Eye (tissue), 1 donor: ENCODE data around the gene CACNA1D.
"Not testable (repeated sequence)": the region's sequence is repeated elsewhere in the genome, so short reads cannot be mapped to it uniquely, and the experiment has no call there.

Experiments
- DNase-seq: peaks from one replicate; pipeline ENCODE4 v3.0.0-alpha.2; 2015

The CACNA1D gene

DNA sequence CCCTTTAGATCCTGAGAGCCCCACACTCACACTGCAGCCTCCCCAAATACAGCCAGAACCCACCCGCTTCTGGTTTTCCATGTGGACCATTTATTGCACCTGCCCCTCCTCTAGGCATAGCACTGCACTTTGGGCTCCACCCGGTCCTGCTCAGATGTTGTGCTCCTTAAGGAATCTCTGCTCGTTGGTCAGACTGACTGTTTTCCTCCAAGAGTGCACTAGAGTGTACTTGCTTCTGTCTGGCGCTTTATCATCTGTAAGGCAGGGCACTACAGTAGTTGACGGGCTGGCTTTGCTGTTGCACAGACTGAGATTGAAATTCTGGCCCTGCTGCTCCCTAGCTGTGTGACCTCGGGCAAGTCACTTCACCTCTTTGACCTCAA lies 124.1 kb downstream of the CACNA1D start:
- no peak for DNase-seq

DNA sequence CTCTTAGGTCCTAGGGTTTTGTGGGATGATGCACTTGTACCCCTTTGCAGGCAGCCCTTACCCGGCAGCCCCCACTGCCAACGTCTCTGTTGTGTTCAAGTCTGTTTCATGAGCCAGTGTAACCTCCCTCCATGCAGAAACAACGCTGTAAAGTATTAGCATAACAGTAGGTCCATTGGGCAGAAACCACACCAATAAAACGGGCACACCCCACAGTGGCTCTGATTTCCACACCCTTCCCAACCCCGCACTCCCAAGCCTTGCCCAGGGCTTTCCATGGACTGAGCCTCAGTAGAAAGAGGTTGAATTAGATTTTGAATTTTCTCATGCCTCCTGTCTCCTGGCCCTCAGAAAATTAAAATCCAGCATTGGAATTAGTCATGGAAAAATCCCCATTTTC lies 124.5 kb downstream of the CACNA1D start:
- DNase-seq, result no peak

DNA sequence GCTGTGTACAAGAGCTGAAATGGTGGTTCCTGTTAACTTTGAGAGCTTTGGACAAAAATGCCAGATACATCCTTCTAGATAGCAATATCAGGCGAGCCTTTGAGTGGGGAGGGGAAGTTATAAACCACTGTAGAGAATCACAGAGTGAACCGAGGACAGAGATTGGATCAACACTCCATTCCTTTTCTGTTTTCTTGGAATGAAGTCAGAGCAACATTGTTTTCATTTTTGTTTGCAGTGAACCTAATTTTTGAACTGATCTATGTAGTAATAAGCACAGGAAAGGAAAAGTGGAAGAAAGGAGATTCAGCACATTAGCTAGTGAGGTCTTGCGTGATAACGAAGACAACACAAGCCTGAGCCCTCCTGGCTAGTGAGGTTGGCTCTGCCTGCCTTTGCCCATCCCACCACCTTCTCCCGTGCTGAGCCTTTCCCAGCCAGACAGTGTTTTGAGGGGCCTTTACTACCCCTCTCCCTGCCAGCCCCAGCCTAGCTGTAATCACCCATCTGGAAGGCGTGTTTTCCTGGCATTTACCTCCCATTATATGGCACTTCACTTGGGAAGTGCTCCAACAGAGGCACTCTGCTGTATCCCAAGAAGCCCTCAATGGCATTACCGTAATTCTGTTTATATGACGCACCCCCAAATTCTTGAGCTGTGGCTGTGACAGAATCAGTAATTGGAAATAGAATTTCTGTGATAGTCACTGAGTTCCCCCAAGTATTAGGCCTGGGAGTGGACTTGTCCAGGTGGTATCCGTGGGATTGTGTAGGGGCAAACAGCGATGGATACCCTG lies 129.8 kb downstream of the CACNA1D start:
- no peak for DNase-seq

DNA sequence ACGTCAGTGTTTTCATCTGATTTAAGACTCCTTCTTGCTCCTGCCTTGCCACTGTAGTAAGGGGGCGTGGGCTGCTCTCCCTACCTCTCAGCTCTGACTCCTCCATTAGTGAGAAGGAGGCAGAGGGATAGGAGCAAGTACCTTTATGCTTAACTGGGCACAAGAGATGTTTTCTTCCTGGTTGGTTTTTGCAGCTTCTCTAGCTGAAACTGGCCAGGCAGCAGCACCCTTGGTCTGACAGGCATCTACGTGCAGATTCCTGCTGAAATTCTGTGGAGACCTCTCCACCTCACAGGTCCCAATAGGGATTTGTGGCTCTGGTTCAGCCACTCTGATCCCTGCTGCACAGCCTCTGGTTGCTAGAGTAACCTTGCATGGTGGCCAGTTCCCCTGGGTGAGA lies 132.5 kb downstream of the CACNA1D start:
- DNase-seq, result no peak

DNA sequence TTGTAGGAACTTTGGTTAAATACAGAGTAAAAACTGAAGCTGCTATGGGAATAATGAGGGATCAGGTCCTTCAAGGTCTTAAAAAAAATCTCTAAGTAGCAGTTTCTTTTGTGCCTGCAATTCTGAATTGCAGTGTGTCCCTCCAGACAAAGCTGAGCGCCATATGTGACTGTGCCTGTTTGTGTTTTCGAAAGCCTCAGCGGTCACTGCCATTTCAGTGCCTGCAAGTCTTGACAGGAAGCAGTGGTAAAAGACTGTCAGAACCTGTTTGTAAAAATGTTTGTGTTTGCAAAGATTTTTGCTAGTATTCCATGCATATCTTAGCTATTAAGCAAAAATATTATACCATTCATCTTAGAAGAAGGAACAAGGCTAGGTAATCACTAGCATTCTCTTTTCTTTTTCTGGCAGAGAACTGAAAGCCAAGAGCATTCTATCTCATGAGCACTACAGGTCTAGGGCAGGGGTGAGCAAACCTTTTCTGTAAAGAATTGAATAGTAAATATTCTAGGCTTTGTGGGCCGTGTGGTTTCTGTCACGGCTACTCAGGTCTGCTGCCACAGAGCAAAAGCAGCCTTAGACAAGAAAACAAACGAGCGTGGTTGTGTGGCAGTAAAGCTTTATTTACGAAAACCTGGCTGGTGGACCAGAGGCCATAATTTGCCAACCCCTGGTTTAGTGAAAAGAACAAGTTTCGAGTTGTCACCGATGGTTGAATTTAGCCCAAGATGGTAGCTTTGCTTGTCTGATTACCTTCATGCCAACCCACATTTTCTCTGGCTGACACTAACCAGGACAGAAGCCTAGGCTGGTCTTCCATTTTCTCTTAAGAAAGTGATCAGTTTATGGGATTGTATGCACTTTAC lies 134.4 kb downstream of the CACNA1D start:
- peak; percentile 50 for DNase-seq

DNA sequence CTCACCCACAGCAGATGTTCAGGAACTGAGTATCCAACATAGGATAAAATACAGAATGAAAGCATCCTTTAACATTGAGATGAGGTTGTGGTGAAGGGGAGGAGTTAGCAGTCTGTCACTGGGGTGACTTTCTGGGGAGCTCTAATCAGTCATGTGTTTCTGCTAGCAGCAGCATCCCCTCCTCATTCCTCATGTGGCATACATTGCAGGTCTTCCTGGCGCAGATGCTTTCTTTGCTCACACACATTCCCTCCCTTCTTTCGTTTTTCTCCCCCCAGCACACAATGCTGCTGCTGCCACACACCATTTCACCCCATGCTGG lies 135.0 kb downstream of the CACNA1D start:
- DNase-seq, result no peak

DNA sequence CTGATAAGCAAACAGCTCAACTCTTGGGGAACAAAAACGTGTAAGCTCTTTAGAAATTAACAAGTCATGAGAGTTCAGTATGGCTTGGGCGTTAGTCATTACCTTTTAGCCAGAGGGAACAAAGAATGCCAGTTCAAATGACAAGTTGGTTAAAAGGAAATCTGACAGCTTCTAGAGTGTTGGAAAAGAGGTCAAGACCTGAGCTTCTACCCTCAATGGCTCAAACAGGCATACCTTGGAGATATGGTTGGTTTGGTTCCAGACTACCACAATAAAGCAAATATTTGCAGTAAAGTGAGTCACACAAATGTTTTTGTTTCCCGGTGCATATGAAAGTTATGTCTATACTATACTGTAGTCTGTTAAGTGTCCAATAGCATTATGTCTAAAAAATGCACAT lies 136.1 kb downstream of the CACNA1D start:
- no peak for DNase-seq

DNA sequence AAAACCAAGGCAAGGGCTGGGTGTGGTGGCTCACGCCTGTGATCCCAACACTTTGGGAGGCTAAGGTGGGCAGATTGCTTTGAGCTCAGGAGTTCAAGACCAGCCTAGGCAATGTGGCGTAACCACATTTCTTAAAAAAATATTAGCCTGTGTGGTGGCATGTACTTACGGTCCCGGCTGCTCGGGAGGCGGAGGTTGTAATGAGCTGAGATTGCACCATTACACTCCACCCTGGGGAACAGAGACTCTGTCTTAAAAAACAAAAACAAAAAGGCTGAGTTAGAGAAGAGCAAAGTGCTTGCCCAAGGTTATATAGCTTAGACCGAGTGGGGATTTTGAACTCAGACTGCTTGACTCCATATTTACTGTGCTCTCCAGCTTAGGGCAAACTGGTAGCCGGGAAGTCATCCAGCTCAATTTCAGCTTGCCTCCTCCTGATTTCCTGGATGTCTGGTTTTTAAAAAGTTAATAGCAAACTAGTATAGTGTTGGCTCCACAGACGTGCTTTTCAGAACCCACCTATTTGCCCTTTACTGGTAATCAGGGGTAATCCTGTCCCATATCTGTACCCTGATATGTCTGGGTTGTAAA lies 138.9 kb downstream of the CACNA1D start:
- DNase-seq, result no peak

DNA sequence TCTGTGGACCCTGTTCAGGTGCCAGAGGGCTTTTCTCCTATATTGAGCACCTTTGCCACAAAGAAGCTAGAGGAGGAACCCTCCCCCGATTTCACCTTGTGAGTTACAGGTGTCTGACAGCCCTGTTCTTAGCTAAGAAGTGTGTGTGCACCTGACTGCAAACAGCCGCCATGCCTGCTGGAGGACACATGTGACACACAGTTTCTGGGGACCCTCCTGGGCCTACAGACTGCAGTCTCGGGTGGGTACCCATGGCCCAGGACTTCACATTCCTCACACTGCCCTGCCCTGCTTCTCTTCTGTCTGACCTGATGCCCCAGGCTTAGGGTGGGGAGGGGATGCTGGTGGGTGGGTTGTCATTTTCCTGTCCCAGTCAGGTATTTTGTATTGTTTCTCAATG lies 140.6 kb downstream of the CACNA1D start:
- no peak for DNase-seq

DNA sequence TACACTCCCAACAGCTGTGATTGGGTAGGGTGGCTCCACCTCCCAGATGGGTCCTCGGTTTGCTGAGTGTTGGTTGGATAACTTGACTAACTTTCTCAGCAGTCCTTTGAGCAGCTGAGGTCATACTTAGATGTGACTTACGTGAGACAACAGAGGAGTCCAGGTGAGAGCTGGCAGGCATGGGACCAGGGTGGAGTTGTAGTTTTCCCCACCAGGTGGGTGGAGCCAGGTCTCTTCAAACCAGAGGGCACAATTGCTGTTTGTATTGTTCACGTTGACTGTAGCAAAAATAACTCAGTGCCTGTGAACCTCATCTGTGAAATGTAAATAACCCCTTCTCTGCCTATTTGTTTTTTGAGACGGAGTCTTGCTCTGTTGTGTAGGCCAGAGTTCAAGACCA lies 144.4 kb downstream of the CACNA1D start:
- DNase-seq, result not testable (repeated sequence)

DNA sequence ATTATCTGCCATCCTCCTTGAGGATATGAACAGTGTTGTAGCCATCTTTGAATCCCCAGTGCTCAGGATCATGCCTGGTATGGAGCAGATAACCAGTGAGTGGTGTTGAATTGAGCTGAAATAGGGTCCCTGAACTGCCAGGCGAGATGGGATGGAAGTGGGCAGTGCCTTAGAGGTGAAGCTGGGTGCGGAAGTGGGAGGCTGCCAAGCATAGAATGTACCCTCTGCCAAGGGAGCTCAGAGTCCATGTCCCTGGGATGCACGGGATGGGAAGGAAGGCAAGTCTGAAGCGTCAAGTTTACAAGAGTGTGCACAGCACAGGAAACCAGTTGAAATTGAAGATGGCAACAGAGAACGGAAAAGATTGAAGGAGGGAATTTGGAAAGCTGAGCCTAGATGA lies 147.0 kb downstream of the CACNA1D start:
- no peak for DNase-seq

DNA sequence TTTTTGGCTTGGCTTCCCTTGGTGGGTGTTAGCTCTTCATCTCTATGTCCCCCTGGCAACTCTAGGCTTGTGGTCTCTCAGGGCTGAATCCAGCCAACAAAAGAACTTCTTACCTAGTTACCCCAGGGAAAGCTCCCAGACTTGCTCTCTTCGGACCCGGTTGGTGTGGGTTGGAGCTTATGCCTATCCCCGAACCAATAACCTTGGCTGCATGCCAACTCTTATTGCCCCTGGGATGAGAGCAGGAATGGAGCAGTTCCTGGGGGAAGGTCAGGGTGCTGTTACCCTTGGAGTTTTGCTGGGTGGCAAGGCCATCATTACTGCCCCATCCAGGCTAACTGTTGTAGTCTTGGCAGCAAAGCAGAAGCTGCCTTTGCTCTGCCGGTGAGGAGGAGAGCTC lies 147.8 kb downstream of the CACNA1D start:
- no peak for DNase-seq

DNA sequence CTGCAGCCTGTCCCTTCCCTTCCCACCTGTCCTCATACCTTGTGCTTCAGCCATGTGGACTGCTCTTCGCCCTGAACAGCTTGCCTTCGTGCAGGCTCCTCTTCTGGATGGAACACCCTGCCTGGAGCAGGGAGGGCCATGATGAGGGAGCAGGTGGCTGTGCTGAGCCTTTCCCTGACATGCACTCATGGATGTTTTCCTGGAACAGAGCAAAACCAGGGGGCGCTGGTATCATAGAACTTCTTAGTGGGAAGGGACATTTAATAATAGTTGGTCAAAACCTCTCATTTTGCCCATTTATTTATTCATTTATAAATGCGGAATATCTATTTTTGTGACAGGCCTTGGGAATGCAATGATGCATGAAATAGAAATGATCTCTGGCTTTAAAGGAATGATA lies 149.3 kb downstream of the CACNA1D start:
- no peak for DNase-seq

DNA sequence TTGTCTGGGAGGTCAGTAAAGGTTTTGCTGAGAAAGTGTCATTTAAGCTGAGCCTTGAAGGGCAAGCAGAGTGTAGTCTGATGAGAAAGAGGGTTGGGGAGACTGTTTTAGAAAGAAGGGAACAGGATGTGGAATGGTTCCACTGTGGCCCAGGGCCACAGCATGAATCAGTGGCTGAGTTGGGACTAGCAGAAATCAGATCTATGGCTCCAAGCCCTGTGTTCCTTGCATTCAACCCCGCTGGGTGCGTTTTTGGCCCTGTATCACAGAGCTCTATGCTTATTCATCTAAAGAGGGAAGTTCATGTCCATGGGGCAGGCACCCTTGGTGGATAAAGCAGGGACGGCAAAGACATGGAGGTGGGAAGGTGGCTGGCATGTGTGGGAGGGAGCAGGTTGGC lies 151.3 kb downstream of the CACNA1D start:
- DNase-seq, result no peak

DNA sequence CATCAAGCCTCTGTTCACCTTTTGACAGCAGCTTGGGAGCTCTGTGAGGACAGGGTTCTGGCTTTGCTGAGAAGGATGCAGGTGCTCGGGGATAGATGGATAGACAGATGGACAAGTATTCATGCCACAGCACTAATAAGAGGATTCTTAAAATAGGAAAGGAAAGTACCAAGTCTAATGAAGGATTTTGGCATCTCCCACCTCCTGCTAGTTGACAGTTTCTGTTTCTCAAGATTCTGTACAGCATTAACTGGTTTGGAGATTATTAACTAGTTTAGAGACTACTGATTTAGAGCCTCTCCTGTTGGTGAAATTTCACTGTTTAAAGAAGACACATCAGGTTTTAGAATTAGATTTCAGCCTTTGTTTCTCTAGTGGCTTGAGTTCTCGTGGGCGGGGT lies 152.3 kb downstream of the CACNA1D start:
- DNase-seq, result no peak

DNA sequence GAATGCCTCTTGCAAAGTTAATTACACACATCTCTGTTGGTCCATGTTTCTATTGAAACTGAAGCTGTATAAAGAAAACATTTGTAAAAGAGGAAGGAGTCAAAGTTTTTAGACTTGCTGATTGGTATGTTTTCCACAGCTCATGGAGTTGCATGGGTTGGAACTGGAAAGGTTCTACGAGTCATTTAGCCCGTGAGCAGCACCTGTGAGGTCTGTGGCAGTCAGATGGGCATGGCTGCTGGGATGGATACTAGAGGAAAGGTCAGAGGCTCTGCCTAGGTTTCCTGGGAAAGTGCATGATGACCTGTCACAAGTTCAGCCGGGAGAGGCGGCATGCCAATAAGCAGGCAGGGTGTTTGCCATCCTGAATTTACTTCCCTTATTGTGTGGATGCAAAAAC lies 155.4 kb downstream of the CACNA1D start:
- no peak for DNase-seq

DNA sequence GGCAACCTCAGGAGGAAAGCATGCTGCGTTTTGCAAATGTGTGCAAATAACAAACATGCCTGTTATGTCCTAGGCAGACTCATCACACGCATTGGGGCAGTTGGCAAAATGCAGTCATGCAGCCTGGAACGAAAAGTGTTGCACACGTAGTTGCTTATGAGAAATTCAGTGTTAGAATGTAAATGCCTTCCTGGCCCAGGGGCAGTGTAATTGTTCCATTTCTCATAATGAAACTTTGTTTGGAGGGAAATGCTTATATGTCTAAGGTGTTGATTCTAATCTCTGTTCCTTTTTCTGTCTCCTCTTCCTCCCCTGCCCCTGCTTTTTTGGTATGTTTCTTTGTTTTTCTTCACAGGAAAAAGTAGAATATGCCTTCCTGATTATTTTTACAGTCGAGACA lies 156.0 kb downstream of the CACNA1D start:
- no peak for DNase-seq

DNA sequence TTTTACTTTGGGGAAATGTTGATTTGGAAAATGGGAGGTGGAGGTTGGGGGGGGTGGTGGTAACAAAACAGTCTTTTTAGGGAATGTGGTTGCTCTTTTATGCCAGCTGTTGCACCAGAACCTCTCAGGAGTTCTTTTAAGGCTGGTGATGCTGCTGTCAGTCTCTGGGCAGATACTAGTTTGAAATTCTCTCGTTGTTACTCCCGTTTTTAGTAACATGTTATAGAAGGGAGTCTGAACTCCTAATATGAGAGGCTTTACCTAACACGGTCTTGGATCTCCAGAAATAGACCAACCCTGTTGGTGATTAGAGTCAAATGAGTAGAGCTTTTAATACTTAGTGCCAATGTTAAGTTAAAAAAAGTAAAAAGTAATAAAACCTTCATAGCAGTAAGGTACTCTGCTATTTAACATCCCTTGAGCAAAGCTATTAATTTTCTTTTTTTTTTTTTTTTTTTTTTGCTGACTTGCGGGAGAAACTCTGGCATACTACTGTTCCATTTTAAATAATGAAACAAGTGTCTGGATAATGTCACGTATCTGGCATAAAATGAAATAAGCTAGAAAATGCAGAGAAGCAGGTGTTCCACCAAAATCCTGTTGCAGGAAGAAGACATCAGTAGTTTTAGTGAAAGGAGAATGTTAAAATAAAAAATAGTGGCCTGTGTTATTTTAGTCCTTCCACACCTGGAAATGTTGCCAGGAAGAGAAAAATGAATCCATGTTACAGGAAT lies 156.7 kb downstream of the CACNA1D start:
- DNase-seq, result no peak

DNA sequence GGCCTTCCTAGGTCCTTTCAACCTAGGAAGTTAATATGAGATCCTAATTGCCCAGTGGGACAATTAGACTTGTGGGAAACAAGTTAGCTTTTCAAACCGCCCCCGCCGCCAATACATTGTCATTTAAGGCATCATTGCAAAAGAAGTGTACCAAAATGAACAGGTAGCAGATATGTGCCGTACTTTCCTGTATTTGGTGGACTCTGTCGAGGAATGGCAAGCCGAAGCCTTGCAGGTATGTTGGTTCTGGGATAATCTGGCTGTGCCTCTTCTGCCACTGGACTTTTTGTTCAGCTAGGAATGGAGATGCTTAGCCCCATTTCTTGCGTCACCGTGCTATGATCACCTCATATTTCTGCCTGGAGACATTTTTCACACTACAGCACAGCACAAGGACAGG lies 157.5 kb downstream of the CACNA1D start:
- no peak for DNase-seq

DNA sequence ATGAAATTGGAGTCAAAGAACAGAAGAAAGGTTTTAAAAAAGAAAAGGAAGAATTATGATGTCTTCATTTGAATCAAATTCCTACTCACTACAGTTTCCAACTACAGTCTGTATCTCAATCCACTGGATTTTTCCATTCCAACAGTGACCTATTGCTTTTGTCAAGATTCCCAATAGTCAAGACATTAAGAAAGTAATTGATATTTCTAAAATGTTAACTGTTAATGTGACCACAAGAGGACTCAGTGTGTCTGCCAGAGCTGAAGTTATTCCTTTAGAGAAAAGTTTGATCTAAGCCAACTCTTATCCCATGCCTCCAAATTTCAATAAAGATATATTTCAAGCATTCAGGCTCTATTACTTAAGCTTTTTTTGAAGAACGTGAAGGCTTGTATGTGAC lies 163.2 kb downstream of the CACNA1D start:
- DNase-seq, result no peak

DNA sequence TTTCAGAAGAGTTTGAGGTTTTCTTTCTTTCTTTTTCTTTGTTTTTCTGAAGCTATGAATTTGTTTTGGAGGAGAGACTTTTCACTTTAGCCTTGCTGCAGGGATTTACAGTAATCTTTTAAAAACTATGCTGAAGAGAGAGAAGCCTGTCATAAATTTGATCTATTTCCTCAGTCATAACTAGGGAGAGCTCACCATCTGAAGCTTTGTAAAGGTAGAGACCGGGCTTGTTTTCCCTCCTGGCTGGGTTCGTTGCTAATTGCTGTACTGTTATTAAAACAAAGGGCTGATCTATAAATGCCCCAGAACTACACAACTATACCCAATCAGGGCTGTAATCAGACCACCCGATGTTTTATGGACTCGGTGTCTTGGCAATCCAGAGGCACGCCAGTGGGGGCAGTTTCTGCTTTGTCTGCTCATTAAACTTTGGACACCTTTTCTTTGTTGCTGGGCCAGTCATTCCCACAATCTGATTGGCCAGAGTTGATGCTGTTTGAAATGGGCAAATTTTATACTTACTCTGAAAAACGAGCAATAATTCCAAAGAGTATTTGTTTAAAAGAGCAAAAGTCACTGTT lies 164.3 kb downstream of the CACNA1D start:
- DNase-seq, result peak; percentile 37

DNA sequence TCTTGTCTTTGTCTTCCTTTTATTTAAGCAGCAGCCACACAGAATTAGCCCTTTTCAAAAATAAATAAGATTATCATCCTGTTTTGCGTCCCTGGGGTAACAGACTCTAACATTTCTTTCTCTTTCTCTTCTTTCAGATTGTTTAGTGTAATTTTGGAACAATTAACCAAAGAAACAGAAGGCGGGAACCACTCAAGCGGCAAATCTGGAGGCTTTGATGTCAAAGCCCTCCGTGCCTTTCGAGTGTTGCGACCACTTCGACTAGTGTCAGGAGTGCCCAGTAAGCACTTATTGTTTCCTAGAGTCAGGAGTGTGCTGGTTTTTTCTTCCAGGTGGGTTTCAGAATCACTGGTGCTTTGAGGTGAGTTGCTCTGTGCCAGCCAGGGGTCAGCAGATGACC lies 165.6 kb downstream of the CACNA1D start:
- peak; percentile 51 for DNase-seq

DNA sequence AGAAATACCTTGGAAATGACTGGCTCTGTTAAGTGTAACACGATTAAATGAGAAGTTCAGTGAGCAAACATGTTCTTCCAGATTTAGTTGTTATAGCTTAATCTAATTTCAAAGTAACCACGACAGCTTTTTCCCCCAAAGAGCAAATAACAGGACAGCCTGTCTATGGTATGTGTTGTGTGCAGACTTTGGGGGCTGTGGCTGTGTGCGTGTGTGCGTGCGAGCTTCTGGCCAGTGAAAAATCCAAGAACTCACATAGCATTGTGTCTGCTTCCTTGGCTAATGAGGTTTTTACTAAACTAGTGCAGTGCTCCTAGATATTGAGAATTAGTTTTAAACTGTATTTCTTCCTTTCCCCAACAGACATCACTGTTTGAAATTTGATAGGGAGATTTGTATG lies 167.1 kb downstream of the CACNA1D start:
- no peak for DNase-seq
